Liver (tissue), 3 donors: ENCODE measurements around the gene KCTD16.

Source experiments
- EGR1 ChIP-seq, 2 donors: IDR thresholded peaks; 2 replicates each; pipeline ENCODE4 v1.6.1; 2016 to 2018; ENCODE audit warnings: antibody characterized with exemption in 2 of 2, low read depth in 2 of 2
- FOXA1 ChIP-seq: IDR thresholded peaks from 2 replicates; pipeline ENCODE4 v1.6.1; 2016; ENCODE audit warnings: antibody characterized with exemption
- JUND ChIP-seq, 2 donors: IDR thresholded peaks; 2 replicates each; pipeline ENCODE4 v1.6.1; 2016; ENCODE audit warnings: antibody characterized with exemption in 2 of 2
- RAD21 ChIP-seq, 2 donors: IDR thresholded peaks; 2 replicates each; pipeline ENCODE4 v1.6.1; 2016; ENCODE audit warnings: antibody characterized with exemption in 2 of 2, mild to moderate bottlenecking in 2 of 2
- REST ChIP-seq: IDR thresholded peaks from 2 replicates; pipeline ENCODE4 v1.6.1; 2016; ENCODE audit warnings: antibody characterized with exemption, mild to moderate bottlenecking
- SP1 ChIP-seq: IDR thresholded peaks from 2 replicates; pipeline ENCODE4 v1.6.1; 2018; ENCODE audit warnings: antibody characterized with exemption, mild to moderate bottlenecking
- TAF1 ChIP-seq: conservative IDR thresholded peaks from 2 replicates; pipeline ENCODE4 v1.6.1; 2016; ENCODE audit warnings: antibody characterized with exemption, mild to moderate bottlenecking
- TF ChIP-seq, protein P1 (sequence below): fragments of 150-350 bp; IDR thresholded peaks from 2 replicates; pipeline ENCODE4 v1.5.1; 2017; ENCODE audit warnings: improper control_type of control experiment, low read depth, low read length; ENCODE audit not compliant: missing input control
- TF ChIP-seq, protein P2 (sequence below): IDR thresholded peaks from 2 replicates; pipeline ENCODE4 v1.6.1; 2016; ENCODE audit warnings: antibody characterized with exemption
- TF ChIP-seq, protein P3 (sequence below): IDR thresholded peaks from 2 replicates; pipeline ENCODE4 v1.6.1; 2016; ENCODE audit warnings: antibody characterized with exemption
- TF ChIP-seq, protein P4 (sequence below): IDR thresholded peaks from 2 replicates; pipeline ENCODE4 v1.6.1; 2016; ENCODE audit warnings: antibody characterized with exemption
- donor health status: healthy.
- donor health status: healthy.

DNA sequence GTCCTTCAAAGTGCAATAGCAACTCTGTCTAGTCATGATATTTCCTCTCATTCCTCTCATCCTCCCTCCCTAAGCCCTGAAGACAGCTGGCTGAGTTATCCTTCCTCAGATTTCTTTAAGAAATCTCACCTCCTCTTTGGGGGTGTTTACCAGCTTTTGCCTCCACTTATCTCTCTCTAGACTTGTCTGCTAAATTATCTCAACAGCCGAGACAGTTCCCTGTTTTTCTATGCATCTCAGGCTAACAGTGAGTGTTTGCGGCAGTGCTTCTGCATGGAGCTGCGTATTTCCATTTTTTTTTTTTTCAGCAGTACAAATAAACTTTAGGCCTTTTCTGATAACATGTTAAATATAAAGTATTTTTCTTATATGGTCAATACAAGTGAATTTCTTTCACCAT, 20.9 kb downstream of the KCTD16 start:
- TF ChIP-seq, protein P1, sequence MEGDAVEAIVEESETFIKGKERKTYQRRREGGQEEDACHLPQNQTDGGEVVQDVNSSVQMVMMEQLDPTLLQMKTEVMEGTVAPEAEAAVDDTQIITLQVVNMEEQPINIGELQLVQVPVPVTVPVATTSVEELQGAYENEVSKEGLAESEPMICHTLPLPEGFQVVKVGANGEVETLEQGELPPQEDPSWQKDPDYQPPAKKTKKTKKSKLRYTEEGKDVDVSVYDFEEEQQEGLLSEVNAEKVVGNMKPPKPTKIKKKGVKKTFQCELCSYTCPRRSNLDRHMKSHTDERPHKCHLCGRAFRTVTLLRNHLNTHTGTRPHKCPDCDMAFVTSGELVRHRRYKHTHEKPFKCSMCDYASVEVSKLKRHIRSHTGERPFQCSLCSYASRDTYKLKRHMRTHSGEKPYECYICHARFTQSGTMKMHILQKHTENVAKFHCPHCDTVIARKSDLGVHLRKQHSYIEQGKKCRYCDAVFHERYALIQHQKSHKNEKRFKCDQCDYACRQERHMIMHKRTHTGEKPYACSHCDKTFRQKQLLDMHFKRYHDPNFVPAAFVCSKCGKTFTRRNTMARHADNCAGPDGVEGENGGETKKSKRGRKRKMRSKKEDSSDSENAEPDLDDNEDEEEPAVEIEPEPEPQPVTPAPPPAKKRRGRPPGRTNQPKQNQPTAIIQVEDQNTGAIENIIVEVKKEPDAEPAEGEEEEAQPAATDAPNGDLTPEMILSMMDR: no peak
- TF ChIP-seq REST (no peak), TAF1 (no peak), RAD21 (IDR thresholded peaks at IDR 0.05) (no peak), JUND (IDR thresholded peaks at IDR 0.05) (no peak), FOXA1 (no peak), SP1 (no peak), EGR1 (IDR thresholded peaks at IDR 0.05; ENCODE audit: low read depth in 2 of 2) (no peak)
- TF ChIP-seq, protein P2, sequence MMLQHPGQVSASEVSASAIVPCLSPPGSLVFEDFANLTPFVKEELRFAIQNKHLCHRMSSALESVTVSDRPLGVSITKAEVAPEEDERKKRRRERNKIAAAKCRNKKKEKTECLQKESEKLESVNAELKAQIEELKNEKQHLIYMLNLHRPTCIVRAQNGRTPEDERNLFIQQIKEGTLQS: no peak
- TF ChIP-seq, protein P3, sequence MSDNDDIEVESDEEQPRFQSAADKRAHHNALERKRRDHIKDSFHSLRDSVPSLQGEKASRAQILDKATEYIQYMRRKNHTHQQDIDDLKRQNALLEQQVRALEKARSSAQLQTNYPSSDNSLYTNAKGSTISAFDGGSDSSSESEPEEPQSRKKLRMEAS: no peak
- TF ChIP-seq, protein P4, sequence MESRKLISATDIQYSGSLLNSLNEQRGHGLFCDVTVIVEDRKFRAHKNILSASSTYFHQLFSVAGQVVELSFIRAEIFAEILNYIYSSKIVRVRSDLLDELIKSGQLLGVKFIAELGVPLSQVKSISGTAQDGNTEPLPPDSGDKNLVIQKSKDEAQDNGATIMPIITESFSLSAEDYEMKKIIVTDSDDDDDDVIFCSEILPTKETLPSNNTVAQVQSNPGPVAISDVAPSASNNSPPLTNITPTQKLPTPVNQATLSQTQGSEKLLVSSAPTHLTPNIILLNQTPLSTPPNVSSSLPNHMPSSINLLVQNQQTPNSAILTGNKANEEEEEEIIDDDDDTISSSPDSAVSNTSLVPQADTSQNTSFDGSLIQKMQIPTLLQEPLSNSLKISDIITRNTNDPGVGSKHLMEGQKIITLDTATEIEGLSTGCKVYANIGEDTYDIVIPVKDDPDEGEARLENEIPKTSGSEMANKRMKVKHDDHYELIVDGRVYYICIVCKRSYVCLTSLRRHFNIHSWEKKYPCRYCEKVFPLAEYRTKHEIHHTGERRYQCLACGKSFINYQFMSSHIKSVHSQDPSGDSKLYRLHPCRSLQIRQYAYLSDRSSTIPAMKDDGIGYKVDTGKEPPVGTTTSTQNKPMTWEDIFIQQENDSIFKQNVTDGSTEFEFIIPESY: no peak
